ENCODE data around the gene COPS7A.

The COPS7A gene

GRCh38 chr12:6752167-6752920, 28.5 kb downstream of the COPS7A start:
- no peak for DNase-seq

DNA sequence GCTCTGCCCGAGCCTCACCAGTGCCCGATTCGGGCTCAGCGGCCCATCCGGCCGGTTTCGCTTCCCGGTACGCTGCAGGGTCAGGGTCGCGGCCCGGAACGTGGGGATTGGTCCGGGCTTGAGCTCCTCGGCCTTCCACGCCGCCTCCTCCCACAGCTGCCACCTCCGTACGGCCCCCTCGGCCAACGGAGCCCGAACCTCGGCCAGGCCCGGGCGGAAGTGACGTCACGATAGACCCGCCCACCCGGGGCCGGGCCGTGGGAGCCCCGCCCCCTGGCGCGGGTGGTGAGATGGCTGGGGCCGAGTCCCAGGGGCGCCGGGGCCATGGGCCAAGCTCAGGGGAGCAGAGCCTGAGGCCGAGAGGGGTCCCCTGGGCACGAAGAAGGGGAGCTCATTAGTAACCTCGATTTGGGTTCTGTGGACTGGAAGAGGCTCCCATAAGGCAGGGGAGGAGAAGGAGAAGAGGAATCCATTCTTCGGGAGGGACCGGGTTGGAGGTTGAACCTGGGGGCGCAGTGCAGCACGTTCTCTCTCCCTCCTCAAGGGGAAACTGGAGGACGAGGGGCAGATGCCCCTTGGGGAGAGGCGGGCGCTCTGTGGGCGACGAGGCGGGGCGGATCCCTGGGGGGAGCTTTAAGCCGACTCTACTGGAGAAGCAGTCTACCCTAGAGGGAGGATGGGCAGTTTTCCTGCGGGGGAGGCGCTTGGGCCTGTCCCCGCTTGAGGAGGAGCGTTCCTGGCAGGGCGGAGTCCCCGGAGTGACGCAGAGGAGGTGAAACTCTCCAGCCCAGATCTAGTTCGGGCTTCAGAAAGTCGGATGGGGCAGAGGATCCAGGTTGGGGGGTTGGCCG, 29.3 kb downstream of the COPS7A start, which contains the start of gene MLF2:
MLF2 (minus strand) TSS at position 221 of the 851 bp plus-strand sequence. CDS start 807 bp downstream, outside the sequence.
- DNase-seq, result peak; percentile 99

- DNase-seq, result no peak
These were observed 30.0 kb downstream of the COPS7A start for GRCh38 chr12:6753772-6754356.

DNA sequence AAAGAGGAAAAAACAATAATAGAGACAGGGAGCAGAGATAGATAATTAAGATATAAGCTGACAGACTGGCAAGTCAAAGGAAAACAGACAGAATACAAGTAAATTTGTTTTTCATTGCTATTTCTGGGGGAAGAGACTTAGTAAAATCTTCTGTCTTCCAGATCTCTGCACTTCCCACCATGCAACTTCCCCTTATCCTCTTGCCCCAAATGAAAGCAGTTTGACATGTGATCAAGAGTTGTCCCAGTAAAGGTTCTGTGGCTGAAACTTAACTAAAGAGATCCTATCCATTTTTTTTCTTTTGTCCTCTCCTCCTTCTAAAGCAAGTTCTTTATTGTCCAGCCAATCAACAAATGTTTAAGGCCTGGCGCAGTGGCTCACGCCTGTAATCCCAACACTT, 30.6 kb downstream of the COPS7A start:
- DNase-seq, result no peak

DNA sequence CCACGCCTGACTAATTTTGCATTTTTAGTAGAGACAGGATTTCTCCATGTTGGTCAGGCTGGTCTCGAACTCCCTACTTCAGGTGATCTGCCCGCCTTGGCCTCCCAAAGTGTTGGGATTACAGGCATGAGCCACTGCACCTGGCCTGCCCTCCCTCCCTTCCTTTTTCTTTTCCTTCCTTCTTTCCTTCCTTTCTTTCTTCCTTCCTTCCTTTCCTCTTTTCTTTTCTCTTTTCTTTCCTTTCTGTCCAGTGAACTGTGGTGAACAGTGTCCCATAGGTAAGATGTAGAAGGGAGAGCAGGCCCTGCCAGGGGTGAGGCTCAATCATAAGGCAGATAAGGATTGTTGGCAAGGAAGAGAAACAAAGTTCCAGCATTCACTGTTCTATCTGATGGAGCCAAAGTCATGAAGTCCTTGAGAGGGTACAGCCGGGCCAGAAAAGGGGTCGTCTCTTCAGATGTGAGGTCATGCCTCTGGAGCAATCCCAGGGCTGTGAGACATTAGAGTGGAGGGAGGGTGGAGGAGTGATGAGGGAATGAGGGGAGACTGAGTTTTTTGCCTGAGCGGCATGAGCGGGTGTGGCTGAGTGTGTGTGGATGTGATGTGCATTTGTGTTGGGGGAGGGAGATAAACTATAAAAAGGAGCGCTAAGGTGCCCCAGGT, 33.3 kb downstream of the COPS7A start:
- DNase-seq, result no peak

- DNase-seq, result no peak
These were observed 34.8 kb downstream of the COPS7A start for GRCh38 chr12:6758506-6759095.

DNA sequence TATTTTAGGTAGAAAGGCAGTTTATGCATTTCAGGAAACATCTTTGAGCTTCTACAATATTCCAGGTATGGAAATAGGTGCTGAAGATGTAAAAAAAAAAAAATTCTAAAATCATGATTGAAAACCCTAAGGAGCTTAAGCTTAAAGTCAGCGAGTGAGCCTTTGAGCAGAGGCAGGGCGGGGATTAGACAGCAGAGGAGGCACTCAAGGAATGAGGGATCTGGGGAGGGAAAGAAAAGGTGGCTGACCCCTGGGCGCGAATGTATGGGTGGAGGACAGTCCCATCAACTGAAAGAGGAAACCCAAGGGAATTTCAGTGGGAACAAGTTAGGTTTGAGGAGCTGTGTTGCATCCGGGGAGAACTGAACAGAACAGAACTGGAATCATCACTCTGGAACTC, 35.9 kb downstream of the COPS7A start:
- DNase-seq, result no peak

- DNase-seq, result no peak
These were observed 39.5 kb downstream of the COPS7A start for GRCh38 chr12:6763380-6763779.

GRCh38 chr12:6764011-6764828, 40.4 kb downstream of the COPS7A start:
- peak; percentile 85 for DNase-seq

DNA sequence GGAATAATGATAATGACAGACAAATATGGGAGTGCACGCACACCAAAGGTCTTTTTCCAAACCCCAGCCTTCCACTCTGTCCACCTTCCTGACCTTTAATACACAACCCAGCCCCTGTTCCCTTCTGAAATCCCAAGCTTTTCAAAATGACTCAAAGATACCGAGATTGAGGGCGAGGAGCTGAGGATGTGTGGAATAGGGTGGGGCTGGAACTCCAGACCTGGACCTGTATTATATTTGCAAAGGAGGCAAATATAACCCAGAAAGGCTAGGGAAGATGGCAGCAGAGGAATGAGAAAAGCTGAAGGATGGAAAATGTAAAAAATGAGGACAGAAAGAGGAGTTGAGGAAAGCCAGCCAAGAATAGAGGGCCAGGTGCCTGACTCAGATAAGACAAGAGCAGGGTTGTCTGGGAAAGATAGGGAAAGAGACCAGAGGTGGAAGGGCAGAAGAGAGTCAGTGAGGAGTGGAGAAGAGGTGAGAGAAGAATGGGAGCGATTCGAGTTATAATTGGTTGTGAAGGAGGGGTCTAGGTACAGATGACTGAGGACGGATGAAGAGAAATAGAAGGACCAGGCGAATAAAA, 41.3 kb downstream of the COPS7A start:
- no peak for DNase-seq

DNA sequence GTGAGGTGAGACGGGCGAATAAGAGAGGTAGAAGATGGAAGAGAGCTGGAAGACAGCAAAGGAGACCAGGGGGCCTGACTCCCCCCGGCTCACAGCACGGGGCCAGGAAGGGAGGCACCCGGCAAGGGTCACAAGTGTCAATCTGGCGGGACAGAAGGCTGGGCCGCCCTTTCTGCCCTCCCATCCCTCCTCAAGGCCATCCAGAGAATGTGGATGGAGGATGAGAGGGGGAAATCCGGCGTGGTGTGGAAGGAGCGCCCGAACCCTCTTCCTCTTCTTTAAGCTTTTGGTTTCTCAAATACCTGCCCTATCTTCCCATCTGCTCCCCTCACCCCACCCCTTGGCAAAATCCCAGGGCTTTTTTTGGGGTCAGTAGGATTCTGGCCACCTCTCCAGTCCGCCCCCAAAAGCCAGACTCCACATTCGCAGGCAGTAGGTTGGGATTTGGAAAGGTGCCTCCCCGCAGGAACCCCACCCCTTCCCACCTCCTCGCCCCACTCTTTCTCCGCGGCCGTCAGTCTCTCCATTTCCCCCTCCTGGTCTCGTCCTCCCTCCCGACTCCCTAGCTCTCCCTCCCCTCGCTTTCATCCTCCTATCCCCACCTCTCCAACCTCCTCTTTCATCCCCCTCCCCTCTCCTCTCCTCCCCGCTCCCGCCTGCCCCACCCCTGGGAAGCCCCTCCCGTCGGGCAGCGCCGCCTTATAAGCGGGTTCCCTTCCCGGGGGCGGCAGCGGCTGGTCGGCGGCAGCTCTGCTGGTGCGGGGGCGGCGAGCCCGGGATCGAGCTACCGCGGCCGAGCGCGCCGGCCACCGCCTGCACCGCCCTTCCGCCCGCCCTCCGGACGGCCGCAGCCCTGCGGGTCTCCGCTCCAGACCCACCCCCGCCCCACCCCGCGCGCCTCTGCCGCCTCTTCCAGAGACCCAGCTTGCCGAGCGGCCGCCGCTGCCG, 42.1 kb downstream of the COPS7A start, which contains the start of gene PTMS:
PTMS (plus strand) TSS at position 730 of the 948 bp plus-strand sequence. CDS start 343 bp downstream, outside the sequence.
- no peak for DNase-seq

DNA sequence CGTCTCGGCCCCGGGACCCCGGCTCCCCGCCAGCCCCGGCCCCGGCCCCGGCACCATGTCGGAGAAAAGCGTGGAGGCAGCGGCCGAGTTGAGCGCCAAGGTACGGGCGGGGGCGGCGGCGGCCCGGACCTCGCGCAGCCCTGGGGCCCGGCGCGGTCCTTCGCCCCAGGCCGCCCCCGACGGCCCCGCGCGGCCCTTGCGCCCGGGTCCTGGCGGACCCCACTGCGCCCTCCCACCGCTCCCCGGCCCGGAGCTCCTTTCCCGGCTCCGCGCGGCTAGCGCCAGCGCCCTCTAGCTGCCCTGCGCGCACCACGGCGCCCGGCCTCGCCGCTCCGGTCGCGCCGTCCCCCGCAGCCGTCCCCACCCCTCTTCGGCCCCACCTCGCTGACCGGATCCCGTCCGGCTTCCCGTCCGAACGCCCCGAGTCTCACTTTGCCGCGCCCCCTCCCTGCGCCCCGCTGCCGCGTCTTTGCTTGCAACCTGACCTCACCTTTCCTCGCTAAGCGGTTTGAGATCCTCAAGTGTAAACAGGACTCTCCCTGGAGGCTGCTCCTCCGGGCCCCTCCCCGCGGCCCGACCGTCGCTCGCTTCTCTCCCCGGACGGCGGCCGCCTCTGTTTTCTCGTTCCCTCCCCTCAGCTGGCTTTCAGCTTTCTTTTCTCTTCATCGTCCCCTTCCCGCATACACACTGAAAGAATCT, 43.0 kb downstream of the COPS7A start:
- peak; percentile 52 for DNase-seq

DNA sequence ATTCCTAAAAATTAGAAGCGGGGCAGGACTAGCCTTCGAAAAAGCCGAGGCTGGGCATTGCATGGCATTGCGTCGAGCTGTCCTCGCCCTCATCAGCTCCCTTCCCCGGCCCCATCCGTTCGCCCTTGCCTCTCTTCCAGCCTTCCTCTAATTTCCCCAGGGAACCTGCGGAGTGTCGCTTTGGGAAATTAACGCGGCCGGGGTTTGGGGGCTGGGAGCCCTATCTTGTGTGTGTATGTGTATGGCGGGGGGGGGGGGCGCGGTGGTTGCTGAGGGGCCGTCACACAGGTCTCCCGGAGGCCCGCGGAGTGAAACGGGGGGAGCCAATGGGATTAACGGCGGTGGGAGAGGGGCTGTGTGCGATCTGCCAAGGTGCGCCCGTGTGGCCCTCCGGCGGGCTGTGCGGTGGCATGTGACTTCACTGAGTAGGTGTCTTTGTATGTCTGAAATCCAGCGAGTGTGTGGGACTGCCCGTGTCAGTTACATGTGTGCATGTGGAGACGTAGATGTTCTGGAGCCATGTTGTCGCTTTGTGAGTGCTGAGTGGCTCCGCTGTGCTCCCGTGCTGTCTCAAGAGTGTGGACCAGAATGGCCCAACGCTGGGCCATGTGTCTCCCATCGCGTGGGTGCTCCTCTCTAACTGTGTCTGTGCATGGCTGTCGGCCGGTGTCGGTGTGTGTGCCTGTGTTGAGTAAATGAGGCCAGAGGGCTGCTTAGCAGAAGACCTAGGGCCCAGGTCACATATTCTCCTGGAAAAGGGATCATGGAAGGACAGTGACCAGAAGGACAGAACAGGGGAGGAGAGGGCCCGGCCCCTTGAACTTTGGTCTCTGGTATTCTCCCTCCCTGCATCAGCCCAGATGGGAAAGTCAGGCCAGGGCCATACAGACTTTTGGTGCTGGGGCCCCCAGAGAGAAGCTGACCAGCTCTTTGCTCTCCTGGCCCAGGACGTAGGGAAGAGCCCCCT, 43.8 kb downstream of the COPS7A start:
- no peak for DNase-seq

DNA sequence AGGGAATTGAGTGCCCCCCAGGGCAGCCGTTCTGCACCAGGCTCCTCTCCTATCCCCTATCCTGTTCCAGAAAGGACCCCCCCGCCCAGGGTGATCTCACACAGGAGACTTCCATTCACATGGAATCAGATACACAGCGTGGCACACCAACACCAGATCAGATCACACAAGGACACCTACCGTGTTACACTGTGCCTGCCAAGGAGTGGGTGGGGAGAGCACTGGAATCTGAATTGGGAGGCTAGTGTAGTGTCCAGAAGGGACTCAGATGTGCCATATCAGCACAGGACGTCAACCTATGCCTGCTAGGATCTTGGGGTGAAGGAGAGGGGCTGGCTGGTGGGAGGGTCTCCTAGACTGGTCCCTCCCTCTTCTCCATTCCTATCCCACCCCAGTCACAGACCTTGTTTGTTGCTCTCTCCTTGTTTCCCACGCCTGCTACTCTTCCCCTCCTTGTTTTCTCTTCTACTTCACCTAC, 44.6 kb downstream of the COPS7A start:
- DNase-seq, result no peak

- DNase-seq, result no peak
These were observed 45.1 kb downstream of the COPS7A start for GRCh38 chr12:6768990-6769389.

DNA sequence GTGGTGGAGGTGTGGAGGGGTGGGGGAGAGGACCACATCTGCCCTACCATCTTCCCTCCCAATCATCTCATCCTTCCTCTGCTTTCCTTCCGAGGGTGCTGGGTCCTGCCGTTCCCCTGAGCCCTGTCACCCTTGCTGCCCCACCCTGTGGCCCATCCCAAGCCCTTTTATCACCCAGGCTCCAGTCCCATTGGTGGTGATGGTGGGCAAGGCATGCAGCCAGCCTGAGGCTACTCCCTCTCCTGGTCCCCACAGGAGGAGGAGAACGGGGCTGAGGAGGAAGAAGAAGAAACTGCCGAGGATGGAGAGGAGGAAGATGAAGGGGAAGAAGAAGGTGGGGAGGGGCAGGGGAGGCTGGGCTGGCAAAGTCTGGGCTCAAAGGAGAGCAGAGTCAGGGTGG, 45.8 kb downstream of the COPS7A start:
- no peak for DNase-seq

- no peak for DNase-seq
These were observed 46.2 kb downstream of the COPS7A start for GRCh38 chr12:6770094-6770493.

- DNase-seq, result no peak
These were observed 46.8 kb downstream of the COPS7A start for GRCh38 chr12:6770600-6770999.
